Ishikawa (cell line): Measurements from ENCODE around the gene NXPH2.

Experiments
- CEBPB ChIP-seq: IDR thresholded peaks from 2 replicates; pipeline ENCODE4 v1.6.1; 2012
- CREB1 ChIP-seq: IDR thresholded peaks from 2 replicates; pipeline ENCODE4 v1.6.1; 2012; ENCODE audit warnings: low read depth
- EGR1 ChIP-seq: IDR thresholded peaks from 2 replicates; pipeline ENCODE4 v1.6.1; 2012
- EP300 ChIP-seq: IDR thresholded peaks from 2 replicates; pipeline ENCODE4 v1.6.1; 2012; ENCODE audit warnings: borderline replicate concordance
- FOXM1 ChIP-seq: IDR thresholded peaks from 2 replicates; pipeline ENCODE4 v1.6.1; 2012; ENCODE audit warnings: low read depth, borderline replicate concordance
- MAX ChIP-seq: IDR thresholded peaks from 2 replicates; pipeline ENCODE4 v1.6.1; 2012
- NFIC ChIP-seq: IDR thresholded peaks from 2 replicates; pipeline ENCODE4 v1.6.1; 2012
- RAD21 ChIP-seq: IDR thresholded peaks from 2 replicates; pipeline ENCODE4 v1.6.1; 2012; ENCODE audit warnings: low read depth
- REST ChIP-seq: IDR thresholded peaks from 2 replicates; pipeline ENCODE4 v1.6.1; 2012; ENCODE audit warnings: low read depth, mild to moderate bottlenecking
- TAF1 ChIP-seq: IDR thresholded peaks from 2 replicates; pipeline ENCODE4 v1.6.1; 2012; ENCODE audit warnings: low read depth, mild to moderate bottlenecking
- TCF12 ChIP-seq: IDR thresholded peaks from 2 replicates; pipeline ENCODE4 v1.6.1; 2012; ENCODE audit warnings: low read depth
- TEAD4 ChIP-seq: IDR thresholded peaks from 2 replicates; pipeline ENCODE4 v1.6.1; 2012
- USF1 ChIP-seq: IDR thresholded peaks from 2 replicates; pipeline ENCODE4 v1.6.1; 2012
- YY1 ChIP-seq: IDR thresholded peaks from 2 replicates; pipeline ENCODE4 v1.6.1; 2012; ENCODE audit warnings: low read depth
- ZBTB7A ChIP-seq: IDR thresholded peaks from 2 replicates; pipeline ENCODE4 v1.6.1; 2012; ENCODE audit warnings: low read depth

NXPH2 gene

DNA sequence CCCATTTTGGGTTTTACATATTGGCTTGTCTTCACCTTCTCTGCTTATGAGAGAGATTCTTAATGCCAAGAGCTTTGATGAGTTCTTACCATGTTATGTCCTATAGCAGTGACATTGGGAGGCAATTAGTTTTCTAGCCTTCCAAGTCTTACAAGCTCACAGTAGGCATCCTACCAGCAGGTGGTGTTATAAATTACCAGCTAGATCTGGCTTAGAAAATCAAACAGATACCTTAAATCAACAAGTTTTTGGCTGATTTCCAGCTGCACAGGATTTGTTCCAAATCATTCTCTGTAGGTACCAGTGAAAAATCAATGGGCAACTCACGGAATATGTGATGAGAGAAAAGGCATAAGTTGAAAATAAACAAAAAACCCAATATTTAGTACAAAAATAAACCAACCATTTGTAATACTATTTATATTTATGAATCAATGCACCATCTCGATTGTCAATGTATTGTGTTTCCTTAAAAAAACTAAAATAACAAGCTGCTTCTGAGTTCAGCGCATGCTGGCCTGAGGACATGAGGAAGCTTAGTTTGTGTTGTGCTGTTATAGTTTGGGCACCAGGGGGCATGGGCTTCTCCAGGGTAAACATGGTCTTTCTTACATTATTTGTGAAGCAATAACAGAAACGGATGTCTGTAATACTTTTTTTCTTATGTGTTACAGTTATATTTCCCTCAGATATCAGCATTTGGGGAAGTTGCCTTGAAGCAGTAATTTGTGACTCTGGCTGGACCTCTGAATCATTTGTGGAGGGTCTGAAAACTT lies 34.1 kb upstream of the NXPH2 start:
- no peak for TF ChIP-seq YY1
- no peak for TF ChIP-seq TEAD4
- no peak for TF ChIP-seq CEBPB
- TF ChIP-seq USF1: no peak
- TF ChIP-seq MAX: no peak
- TF ChIP-seq TAF1: no peak
- no peak for TF ChIP-seq RAD21
- no peak for TF ChIP-seq EGR1
- TF ChIP-seq REST: no peak
- no peak for TF ChIP-seq CREB1
- no peak for TF ChIP-seq FOXM1
- no peak for TF ChIP-seq ZBTB7A
- no peak for TF ChIP-seq TCF12
- TF ChIP-seq EP300: no peak
- no peak for TF ChIP-seq NFIC

- TF ChIP-seq TAF1: no peak
- no peak for TF ChIP-seq NFIC
- TF ChIP-seq MAX: no peak
- no peak for TF ChIP-seq CEBPB
- TF ChIP-seq ZBTB7A: no peak
- no peak for TF ChIP-seq REST
Measured at GRCh38 chr2:138811431-138811830, 31.2 kb upstream of the NXPH2 start.

DNA sequence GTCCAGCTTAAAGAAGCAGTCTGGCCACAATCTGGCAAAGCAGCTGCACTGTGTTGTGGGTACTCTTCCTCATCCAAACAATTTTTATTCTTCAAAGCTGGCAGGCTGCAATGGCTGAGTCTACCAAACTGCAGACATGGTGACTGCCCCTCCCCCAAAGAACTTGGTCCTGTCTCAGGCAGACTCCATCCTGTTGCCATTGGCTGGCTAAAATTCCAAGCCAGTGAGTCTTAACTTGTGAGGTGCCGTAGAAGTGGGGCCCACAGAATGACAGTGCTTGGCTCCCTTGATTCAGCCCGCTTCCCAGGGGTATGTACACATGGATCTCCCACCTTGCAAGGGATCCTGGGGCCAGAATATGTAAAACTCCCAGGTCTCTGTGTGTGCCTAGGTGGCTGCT lies 14.5 kb upstream of the NXPH2 start:
- TF ChIP-seq TEAD4 (no peak), CEBPB (no peak), FOXM1 (no peak), EP300 (no peak), NFIC (no peak), USF1 (no peak), RAD21 (no peak)

GRCh38 chr2:138787053-138787666 lies 7.0 kb upstream of the NXPH2 start:
- TF ChIP-seq RAD21 (peak; percentile 82), MAX (no peak)

DNA sequence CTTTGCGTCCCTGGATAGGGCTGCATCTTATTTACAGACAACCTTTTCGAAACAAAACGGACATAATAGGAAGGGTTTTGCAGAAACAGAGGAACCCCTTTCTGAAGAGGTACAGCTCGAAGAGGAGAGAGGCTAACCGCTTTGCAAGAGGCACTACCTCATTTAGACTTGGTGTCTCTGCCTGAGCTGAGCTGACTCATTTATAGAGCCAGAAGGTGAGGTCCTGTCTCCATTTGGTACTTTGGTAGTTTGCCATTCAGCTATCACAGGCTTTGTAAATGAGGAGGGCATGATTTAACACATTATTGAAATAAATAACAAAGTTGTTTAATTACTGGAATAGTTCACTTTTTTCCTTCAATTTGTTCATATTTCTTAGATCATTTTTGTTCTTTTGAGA lies 2.2 kb upstream of the NXPH2 start:
- TF ChIP-seq CEBPB: no peak
- TF ChIP-seq EP300: no peak
- no peak for TF ChIP-seq TCF12

- no peak for TF ChIP-seq EP300
- no peak for TF ChIP-seq USF1
- TF ChIP-seq YY1: no peak
- TF ChIP-seq RAD21: no peak
- TF ChIP-seq CEBPB: no peak
- no peak for TF ChIP-seq ZBTB7A
- TF ChIP-seq MAX: no peak
Measured at GRCh38 chr2:138780908-138781307, 718 bp upstream of the NXPH2 start.
